ENCODE data around the gene ARL6IP1. TPM values are rescaled to one million over a fixed set of nuclear protein-coding genes. Genes with fewer than 3 reads are reported as not detected.

ARL6IP1 gene
- total RNA-seq, 6 experiments from 2014 or later = 103 to 160 (median 109) TPM

GRCh38 chr16:18811925-18812324 is 10.6 kb upstream of the ARL6IP1 start:
- no peak overlapping the region for H3K4me3 ChIP-seq
- DNase-seq = no peak
- no peaks in the 10 kb centered on the region for H3K9me3 ChIP-seq
- H3K36me3 ChIP-seq = peaks cover 20 to 78% (median 44%) of the 10 kb centered on the region in 4 donors
- WGBS (ENCODE audit: insufficient coverage, low coverage, low lambda C conversion rate, missing lambda C conversion rate) = 96% methylated on average over 3 of the region's 3 CpGs
- no peaks in the 10 kb centered on the region for H3K27me3 ChIP-seq
- intact Hi-C loops (cut with DNase I) = no loop called here
- H3K4me1 ChIP-seq = no peaks in the 10 kb centered on the region
- ATAC-seq = no peak
- no peak overlapping the region for H3K27ac ChIP-seq
- no peak for TF ChIP-seq CTCF (IDR thresholded peaks at IDR 0.05)
- no peak for TF ChIP-seq POLR2A (IDR thresholded peaks at IDR 0.05)

- no peak for ATAC-seq
- TF ChIP-seq CTCF (IDR thresholded peaks at IDR 0.05) (no peak), POLR2A (IDR thresholded peaks at IDR 0.05) (no peak)
- H3K27me3 ChIP-seq = no peaks in the 10 kb centered on the region
- no peaks in the 10 kb centered on the region for H3K4me1 ChIP-seq
- no peak overlapping the region for H3K4me3 ChIP-seq
- intact Hi-C loops (cut with DNase I) = loop anchor here in 1 of 2 donors (10.0 kb wide), 1 partner anchor 156 kb away; no protein-coding TSS in a partner anchor
- H3K27ac ChIP-seq = no peak overlapping the region
- DNase-seq = no peak
- H3K9me3 ChIP-seq = no peaks in the 10 kb centered on the region
- WGBS (ENCODE audit: insufficient coverage, low coverage, low lambda C conversion rate, missing lambda C conversion rate) = 92% methylated on average over 12 of the region's 13 CpGs
- peaks cover 14 to 52% (median 38%) of the 10 kb centered on the region in 4 donors for H3K36me3 ChIP-seq
Measured at GRCh38 chr16:18809165-18809564, 7.8 kb upstream of the ARL6IP1 start.

- TF ChIP-seq POLR2A (IDR thresholded peaks at IDR 0.05) (no peak), CTCF (IDR thresholded peaks at IDR 0.05) (no peak)
- no peak overlapping the region for H3K4me3 ChIP-seq
- ATAC-seq (no peak), DNase-seq (no peak)
- no peaks in the 10 kb centered on the region for H3K27me3 ChIP-seq
- H3K4me1 ChIP-seq = peaks cover 0 to 8% (median under 1%) of the 10 kb centered on the region in 4 donors
- H3K36me3 ChIP-seq = peaks cover 14 to 26% (median 22%) of the 10 kb centered on the region in 4 donors
- no peaks in the 10 kb centered on the region for H3K9me3 ChIP-seq
- WGBS (ENCODE audit: insufficient coverage, low coverage, low lambda C conversion rate, missing lambda C conversion rate) = 21% methylated on average over 2 of the region's 2 CpGs
- intact Hi-C loops (cut with DNase I) = loop anchor here in 1 of 2 donors (10.0 kb wide), 1 partner anchor 159 kb away; no protein-coding TSS in a partner anchor
- no peak overlapping the region for H3K27ac ChIP-seq
Measured at GRCh38 chr16:18805257-18805773, 4.0 kb upstream of the ARL6IP1 start.

GRCh38 chr16:18804540-18804939 is 3.2 kb upstream of the ARL6IP1 start:
- Histone ChIP-seq H3K36me3 (peaks cover 12 to 18% (median 17%) of the 10 kb centered on the region in 4 donors), H3K4me3 (no peak overlapping the region), H3K27ac (no peak overlapping the region), H3K4me1 (peaks cover 0 to 15% (median 4%) of the 10 kb centered on the region in 4 donors), H3K9me3 (no peaks in the 10 kb centered on the region), H3K27me3 (no peaks in the 10 kb centered on the region)
- ATAC-seq (no peak), DNase-seq (no peak)
- TF ChIP-seq CTCF (IDR thresholded peaks at IDR 0.05) (no peak), POLR2A (IDR thresholded peaks at IDR 0.05) (no peak)
- intact Hi-C loops (cut with DNase I) = loop anchor here in 1 of 2 donors (10.0 kb wide), 1 partner anchor 160 kb away; no protein-coding TSS in a partner anchor
- 57% methylated on average over 3 of the region's 3 CpGs for WGBS (ENCODE audit: insufficient coverage, low coverage, low lambda C conversion rate, missing lambda C conversion rate)

Data from right lobe of liver (tissue), 6 donors.